ENCODE measurements around the gene CD1E.

CD1E gene

GRCh38 chr1:158396646-158397045 lies 43.0 kb downstream of the CD1E start:
- H3K36me3 Mint-ChIP-seq (ENCODE audit: low read depth) = no peaks in the 10 kb centered on the region
- no peaks in the 10 kb centered on the region for H3K9me3 Mint-ChIP-seq
- H3K4me1 Mint-ChIP-seq (ENCODE audit: low read depth) = peaks cover 9% of the 10 kb centered on the region
- H3K27ac Mint-ChIP-seq = no peak overlapping the region
- no peak overlapping the region for H3K4me3 Mint-ChIP-seq
- peaks cover 28% of the 10 kb centered on the region for H3K27me3 Mint-ChIP-seq

GRCh38 chr1:158398818-158399514 lies 45.3 kb downstream of the CD1E start, which contains the start of gene OR10T2:
OR10T2 (minus strand) TSS chr1:158399466; CDS start chr1:158399466, 0 bp downstream.
- Mint-ChIP-seq H3K4me3 (no peak within 1 kb of the TSS), H3K36me3 (ENCODE audit: low read depth) (no peaks in the 10 kb centered on the region), H3K9me3 (no peaks in the 10 kb centered on the region), H3K4me1 (ENCODE audit: low read depth) (peaks cover 9% of the 10 kb centered on the region), H3K27me3 (peaks cover 38% of the 10 kb centered on the region), H3K27ac (no peak within 1 kb of the TSS)

- Mint-ChIP-seq H3K36me3 (ENCODE audit: low read depth) (no peaks in the 10 kb centered on the region), H3K27me3 (peaks cover 37% of the 10 kb centered on the region), H3K9me3 (no peaks in the 10 kb centered on the region), H3K27ac (no peak overlapping the region), H3K4me1 (ENCODE audit: low read depth) (peaks cover 6% of the 10 kb centered on the region), H3K4me3 (no peak overlapping the region)
Measured at GRCh38 chr1:158400871-158401270, 47.2 kb downstream of the CD1E start.

GRCh38 chr1:158407092-158407491 lies 53.4 kb downstream of the CD1E start:
- H3K9me3 Mint-ChIP-seq = peaks cover 3% of the 10 kb centered on the region
- no peaks in the 10 kb centered on the region for H3K4me1 Mint-ChIP-seq (ENCODE audit: low read depth)
- no peak overlapping the region for H3K4me3 Mint-ChIP-seq
- peaks cover 28% of the 10 kb centered on the region for H3K27me3 Mint-ChIP-seq
- H3K27ac Mint-ChIP-seq = no peak overlapping the region
- H3K36me3 Mint-ChIP-seq (ENCODE audit: low read depth) = no peaks in the 10 kb centered on the region
